Psoas muscle (tissue), 8 donors: ENCODE measurements around the gene STXBP6. TPM values are rescaled to one million over a fixed set of nuclear protein-coding genes. Genes with fewer than 3 reads are reported as not detected.

Experiments
- ATAC-seq, 4 donors: fragments of 200-7000 bp; cut with Tn5 transposase; one replicate each; pipeline ENCODE4 v1.9.1; 2020; ENCODE audit warnings: moderate library complexity in 3 of 4, mild to moderate bottlenecking in 2 of 4
- DNase-seq, 2 donors: peaks; one replicate each; pipeline ENCODE4 v3.0.0-alpha.2; 2020
- H3K27ac ChIP-seq: fragments of 200-600 bp; one replicate; pipeline ENCODE4 v1.8.0; 2022
- H3K27me3 ChIP-seq, 3 donors: fragments of 200-600 bp in 1 of 3; one replicate each; pipeline versions ENCODE4 v1.6.1 to v1.8.0; 2013 to 2022; ENCODE audit warnings: low read length in 2 of 3, mild to moderate bottlenecking in 2 of 3, moderate library complexity in 1 of 3; ENCODE audit not compliant: insufficient read depth in 3 of 3
- H3K36me3 ChIP-seq, 2 donors: fragments of 200-600 bp in 1 of 2; one replicate each; pipeline versions ENCODE4 v1.6.1 to v1.8.0; 2013 to 2022; ENCODE audit warnings: low read depth in 1 of 2, mild to moderate bottlenecking in 1 of 2, moderate library complexity in 1 of 2; ENCODE audit not compliant: insufficient read depth in 1 of 2
- H3K4me1 ChIP-seq: fragments of 200-600 bp; one replicate; pipeline ENCODE4 v1.8.0; 2022
- H3K4me3 ChIP-seq: fragments of 200-600 bp; one replicate; pipeline ENCODE4 v1.8.0; 2022; ENCODE audit warnings: mild to moderate bottlenecking
- H3K9me3 ChIP-seq: fragments of 200-600 bp; one replicate; pipeline ENCODE4 v1.8.0; 2022
- WGBS, 3 donors: extraction: QIAGEN DNeasy Blood & Tissue Kit; methylation state at CpG; one replicate each; pipeline versions ENCODE4 v1.1.6 to v1.1.7; 2013; 5-methylcytosine and 5-hydroxymethylcytosine counted together
- intact Hi-C, 2 donors: fragments of 100-400 bp; cut with DNase I; formaldehyde crosslinking; loops; one replicate each; pipeline versions ENCODE4 v1.11.0 to v1.14.2; 2022
- polyA plus RNA-seq, 3 donors: library from polyadenylated mRNA; stranded (reverse); fragments of 200-250 nt; gene quantifications; one replicate each; pipeline ENCODE4 v1.2.3, GENCODE V29; 2013
- total RNA-seq, 4 donors: library from RNA; stranded (reverse); fragmentation: NEBNext Ultra II Directional in 2 of 4; extraction: Animal tissue kit (Norgen Biotek cat#: 25700) in 2 of 4; gene quantifications; one replicate each; pipeline versions ENCODE4 v1.2.1 to v1.2.4, GENCODE V29; 2021 to 2023
- TF ChIP-seq, protein P1 (sequence below): fragments of 200-600 bp; IDR thresholded peaks from one replicate; pipeline ENCODE4 v1.8.0; 2022; ENCODE audit warnings: antibody characterized with exemption
- donor health status: healthy with polysubstance abuse.
- donor health status: DM: no; HTN: no; CAD: no; lungs with moderate emphysema.
- donor health status: Bipolar disorder and iron deficiency.
- donor health status: healthy.
- donor health status: DM: yes; HTN: yes; CAD: no.
- donor health status: DM: no; HTN: no; CAD: no.
- donor health status: DM: no; HTN: no; CAD: no.
- donor health status: DM: yes; HTN: yes; CAD: no.

The STXBP6 gene
- total and polyA plus RNA-seq, 7 donors = 1.1 to 3.5 (median 2.2) TPM

DNA sequence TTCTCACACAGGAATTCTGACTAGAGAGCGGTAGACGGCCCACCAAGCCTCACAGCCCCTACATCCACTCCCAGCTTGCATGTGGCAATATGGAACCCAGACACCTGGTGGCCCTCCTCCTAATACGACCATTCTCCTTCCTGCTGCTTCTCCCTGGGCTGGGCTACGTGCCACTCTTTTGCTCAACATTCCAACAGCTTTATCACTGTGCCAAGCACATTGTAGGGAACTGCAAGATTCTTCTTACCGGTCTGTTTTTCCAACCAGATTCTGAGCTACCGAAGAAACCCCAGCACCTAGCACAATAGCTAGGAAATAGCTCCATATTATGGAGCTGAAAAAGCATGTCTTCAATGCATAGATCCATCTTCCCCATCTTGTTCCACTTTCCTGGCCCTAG is 58.1 kb downstream of the STXBP6 start:
- WGBS, 3 donors = 58 to 72% (median 61%) methylated on average over 6 of the region's 6 CpGs
- no peaks in the 10 kb centered on the region for H3K4me1 ChIP-seq
- no peak for DNase-seq
- no peaks in the 10 kb centered on the region for H3K9me3 ChIP-seq
- no peaks in the 10 kb centered on the region for H3K36me3 ChIP-seq
- H3K4me3 ChIP-seq = no peak overlapping the region
- H3K27ac ChIP-seq = no peak overlapping the region
- intact Hi-C loops = no loop called here
- no peaks in the 10 kb centered on the region for H3K27me3 ChIP-seq
- ATAC-seq = no peak
- TF ChIP-seq, protein P1, sequence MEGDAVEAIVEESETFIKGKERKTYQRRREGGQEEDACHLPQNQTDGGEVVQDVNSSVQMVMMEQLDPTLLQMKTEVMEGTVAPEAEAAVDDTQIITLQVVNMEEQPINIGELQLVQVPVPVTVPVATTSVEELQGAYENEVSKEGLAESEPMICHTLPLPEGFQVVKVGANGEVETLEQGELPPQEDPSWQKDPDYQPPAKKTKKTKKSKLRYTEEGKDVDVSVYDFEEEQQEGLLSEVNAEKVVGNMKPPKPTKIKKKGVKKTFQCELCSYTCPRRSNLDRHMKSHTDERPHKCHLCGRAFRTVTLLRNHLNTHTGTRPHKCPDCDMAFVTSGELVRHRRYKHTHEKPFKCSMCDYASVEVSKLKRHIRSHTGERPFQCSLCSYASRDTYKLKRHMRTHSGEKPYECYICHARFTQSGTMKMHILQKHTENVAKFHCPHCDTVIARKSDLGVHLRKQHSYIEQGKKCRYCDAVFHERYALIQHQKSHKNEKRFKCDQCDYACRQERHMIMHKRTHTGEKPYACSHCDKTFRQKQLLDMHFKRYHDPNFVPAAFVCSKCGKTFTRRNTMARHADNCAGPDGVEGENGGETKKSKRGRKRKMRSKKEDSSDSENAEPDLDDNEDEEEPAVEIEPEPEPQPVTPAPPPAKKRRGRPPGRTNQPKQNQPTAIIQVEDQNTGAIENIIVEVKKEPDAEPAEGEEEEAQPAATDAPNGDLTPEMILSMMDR = no peak

DNA sequence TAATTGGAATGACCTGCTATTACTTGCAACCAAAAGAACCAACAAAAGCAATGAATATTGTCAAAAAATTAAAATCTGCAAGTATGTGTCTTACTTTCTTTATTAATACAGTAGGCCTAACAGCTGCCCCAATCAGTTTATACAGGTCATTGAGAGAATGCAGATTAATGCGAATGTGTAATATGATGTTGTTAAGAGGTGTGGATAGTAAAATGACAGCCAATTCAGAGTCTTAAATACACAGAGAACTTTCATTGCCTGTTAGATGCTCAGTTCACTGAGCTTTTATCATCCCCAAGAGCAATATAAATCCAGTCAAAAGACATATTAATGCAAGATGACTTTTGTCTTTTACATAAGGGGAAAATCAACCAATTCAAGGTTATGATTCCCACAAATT is 58.7 kb downstream of the STXBP6 start:
- intact Hi-C loops = no loop called here
- Histone ChIP-seq H3K27me3 (no peaks in the 10 kb centered on the region), H3K27ac (no peak overlapping the region), H3K9me3 (no peaks in the 10 kb centered on the region), H3K4me3 (no peak overlapping the region), H3K36me3 (no peaks in the 10 kb centered on the region), H3K4me1 (no peaks in the 10 kb centered on the region)
- DNase-seq (no peak), ATAC-seq (no peak)
- 89 to 92% (median 92%) methylated on average over 1 of the region's 1 CpG for WGBS, 3 donors
- TF ChIP-seq, protein P1 = no peak

DNA sequence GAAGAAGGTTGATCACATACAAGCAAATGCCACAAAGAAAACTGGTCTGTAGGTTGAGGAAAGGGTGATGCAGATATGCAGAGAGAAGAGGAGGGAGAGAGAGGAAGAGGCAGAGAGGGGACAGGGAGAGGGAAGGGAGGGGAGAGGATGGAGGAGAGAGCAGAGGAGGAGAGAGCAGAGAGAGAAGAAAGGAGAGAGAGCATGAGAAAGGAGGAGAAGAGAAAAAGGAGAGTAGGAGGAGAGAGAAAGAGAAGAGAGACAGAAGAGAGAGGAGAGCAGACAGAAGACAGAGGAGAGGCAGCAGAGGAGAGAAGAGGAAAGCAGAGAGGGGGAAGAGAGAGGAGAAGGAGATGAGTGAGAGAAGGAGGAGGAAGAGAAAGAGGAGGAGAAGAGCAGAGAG is 59.2 kb downstream of the STXBP6 start:
- no peak for ATAC-seq
- intact Hi-C loops = no loop called here

DNA sequence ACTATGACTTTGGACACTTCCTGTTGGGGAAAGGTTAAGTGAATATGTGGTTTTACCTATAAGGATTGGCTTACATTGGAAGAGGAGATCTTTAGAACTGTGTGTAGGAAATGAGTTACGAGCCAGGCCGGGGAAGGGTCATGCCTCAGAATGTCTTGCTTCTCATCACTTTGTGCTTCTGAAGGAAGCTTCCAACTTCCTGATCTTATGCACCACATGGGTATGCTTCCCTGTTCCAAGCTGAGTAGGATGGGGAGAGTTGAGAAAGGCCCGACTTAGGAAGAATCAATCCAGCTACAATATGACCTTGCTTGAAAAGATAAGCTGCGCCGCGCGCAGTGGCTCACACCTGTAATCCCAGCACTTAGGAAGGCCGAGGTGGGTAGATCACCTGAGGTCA is 59.9 kb downstream of the STXBP6 start:
- H3K4me3 ChIP-seq = no peak overlapping the region
- no peaks in the 10 kb centered on the region for H3K27me3 ChIP-seq
- TF ChIP-seq, protein P1 = no peak
- no peak for DNase-seq
- WGBS, 3 donors = 94 to 96% (median 95%) methylated on average over 8 of the region's 8 CpGs
- no peaks in the 10 kb centered on the region for H3K36me3 ChIP-seq
- intact Hi-C loops = no loop called here
- H3K27ac ChIP-seq = no peak overlapping the region
- no peaks in the 10 kb centered on the region for H3K4me1 ChIP-seq
- no peaks in the 10 kb centered on the region for H3K9me3 ChIP-seq
- ATAC-seq = no peak

More for the DNA sequence above, 59.2 kb downstream of the STXBP6 start:
- H3K27me3 ChIP-seq = no peaks in the 10 kb centered on the region
- TF ChIP-seq, protein P1 = no peak
- no peaks in the 10 kb centered on the region for H3K36me3 ChIP-seq
- DNase-seq = no peak
- no peak overlapping the region for H3K4me3 ChIP-seq
- no peak overlapping the region for H3K27ac ChIP-seq
- no peaks in the 10 kb centered on the region for H3K9me3 ChIP-seq
- no peaks in the 10 kb centered on the region for H3K4me1 ChIP-seq

DNA sequence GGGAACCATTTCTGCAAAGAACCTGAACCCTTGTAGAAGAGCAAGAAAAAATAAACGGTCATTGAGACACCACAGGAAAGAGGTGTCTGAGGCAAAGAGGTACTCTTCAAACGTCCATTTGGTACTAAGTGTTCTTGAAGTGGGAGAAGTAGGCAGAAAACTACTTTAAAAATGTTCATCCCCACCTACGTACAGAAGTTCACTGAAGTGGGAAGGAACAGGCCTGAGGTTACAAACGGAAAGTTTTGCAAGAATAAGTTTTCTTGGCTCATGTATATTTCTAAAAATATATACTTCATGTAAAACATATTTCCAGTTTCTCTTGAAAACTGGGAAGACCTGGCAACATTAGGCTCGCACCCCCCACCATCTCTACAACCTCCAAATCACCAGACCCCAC is 61.2 kb downstream of the STXBP6 start:
- H3K36me3 ChIP-seq = no peaks in the 10 kb centered on the region
- no peaks in the 10 kb centered on the region for H3K9me3 ChIP-seq
- TF ChIP-seq, protein P1 = no peak
- no peak for ATAC-seq
- WGBS, 3 donors = 73 to 86% (median 84%) methylated on average over 5 of the region's 5 CpGs
- H3K27me3 ChIP-seq = no peaks in the 10 kb centered on the region
- no peak overlapping the region for H3K4me3 ChIP-seq
- DNase-seq = no peak
- no peak overlapping the region for H3K27ac ChIP-seq
- intact Hi-C loops = no loop called here
- H3K4me1 ChIP-seq = no peaks in the 10 kb centered on the region
